SK-N-SH treated with all-trans-retinoic acid at 6 μM for 48 hours (cell line): Measurements from ENCODE around the gene CALCOCO2.
"Not testable (repeated sequence)": the region's sequence is repeated elsewhere in the genome, so short reads cannot be mapped to it uniquely, and the experiment has no call there.

Source experiments
- ATAC-seq: fragments of 200-7000 bp; cut with Tn5 transposase; 3 replicates; pipeline ENCODE4 v1.9.1; 2020; ENCODE audit warnings: mild to moderate bottlenecking, moderate library complexity
- ARNTL ChIP-seq: fragments of 450-650 bp; formaldehyde crosslinking; IDR thresholded peaks from 2 replicates; pipeline ENCODE4 v1.5.0; 2020; ENCODE audit warnings: low read depth, mild to moderate bottlenecking, moderate library complexity, borderline replicate concordance
- CSDC2 ChIP-seq: fragments of 250-450 bp; sonication (Bioruptor Pico); IDR thresholded peaks from 2 replicates; pipeline ENCODE4 v1.5.0; 2020; ENCODE audit warnings: mild to moderate bottlenecking, moderate library complexity
- ESRRG ChIP-seq: fragments of 250-450 bp; sonication (Bioruptor Pico); IDR thresholded peaks from 2 replicates; pipeline ENCODE4 v1.6.1; 2021; ENCODE audit warnings: mild to moderate bottlenecking
- GLIS3 ChIP-seq: fragments of 250-450 bp; sonication (Bioruptor Pico); IDR thresholded peaks from 2 replicates; pipeline ENCODE4 v1.5.0; 2020; ENCODE audit warnings: mild to moderate bottlenecking, moderate library complexity
- ISL1 ChIP-seq: fragments of 250-450 bp; sonication (Bioruptor Pico); IDR thresholded peaks from 2 replicates; pipeline ENCODE4 v2.1.2; 2022; ENCODE audit warnings: mild to moderate bottlenecking, moderate library complexity
- OSR1 ChIP-seq: fragments of 250-450 bp; sonication (Bioruptor Pico); IDR thresholded peaks from 2 replicates; pipeline ENCODE4 v1.8.0; 2022; ENCODE audit warnings: moderate library complexity, mild to moderate bottlenecking, inconsistent platforms
- RARB ChIP-seq: fragments of 250-450 bp; sonication (Bioruptor Pico); IDR thresholded peaks from 2 replicates; pipeline ENCODE4 v1.8.0; 2021; ENCODE audit warnings: mild to moderate bottlenecking, moderate library complexity
- SNAI2 ChIP-seq: fragments of 250-450 bp; sonication (Bioruptor Pico); IDR thresholded peaks from 2 replicates; pipeline ENCODE4 v1.5.0; 2020; ENCODE audit warnings: mild to moderate bottlenecking, moderate library complexity
- TCF4 ChIP-seq: fragments of 250-450 bp; sonication (Bioruptor Pico); IDR thresholded peaks from 2 replicates; pipeline ENCODE4 v1.8.0; 2021; ENCODE audit warnings: mild to moderate bottlenecking, moderate library complexity, borderline replicate concordance
- TOX ChIP-seq: fragments of 250-450 bp; sonication (Bioruptor Pico); IDR thresholded peaks from 2 replicates; pipeline ENCODE4 v1.8.0; 2021; ENCODE audit warnings: mild to moderate bottlenecking, moderate library complexity, borderline replicate concordance
- ZC3H10 ChIP-seq: fragments of 250-450 bp; sonication (Bioruptor Pico); IDR thresholded peaks from 2 replicates; pipeline ENCODE4 v1.5.1; 2021; ENCODE audit warnings: mild to moderate bottlenecking, moderate library complexity
- ZFP3 ChIP-seq: fragments of 250-450 bp; sonication (Bioruptor Pico); IDR thresholded peaks from 2 replicates; pipeline ENCODE4 v1.5.0; 2020; ENCODE audit warnings: mild to moderate bottlenecking, moderate library complexity
- ZFP30 ChIP-seq: fragments of 450-650 bp; formaldehyde crosslinking; IDR thresholded peaks from 2 replicates; pipeline ENCODE4 v1.5.0; 2022; ENCODE audit warnings: mild to moderate bottlenecking, moderate library complexity
- ZNF565 ChIP-seq: fragments of 450-650 bp; formaldehyde crosslinking; conservative IDR thresholded peaks from 2 replicates; pipeline ENCODE4 v1.5.0; 2020; ENCODE audit warnings: low read depth, mild to moderate bottlenecking, moderate library complexity
- ZNF70 ChIP-seq: fragments of 450-650 bp; formaldehyde crosslinking; IDR thresholded peaks from 2 replicates; pipeline ENCODE4 v1.5.0; 2020; ENCODE audit warnings: mild to moderate bottlenecking, moderate library complexity
- ZNF8 ChIP-seq: fragments of 450-650 bp; formaldehyde crosslinking; IDR thresholded peaks from 2 replicates; pipeline ENCODE4 v1.5.0; 2020; ENCODE audit warnings: mild to moderate bottlenecking, moderate library complexity
- TF ChIP-seq, protein P1 (sequence below): fragments of 250-450 bp; sonication (Bioruptor Pico); IDR thresholded peaks from 2 replicates; pipeline ENCODE4 v1.5.1; 2021; ENCODE audit warnings: mild to moderate bottlenecking, moderate library complexity
- TF ChIP-seq, protein P2 (sequence below): fragments of 250-450 bp; sonication (Bioruptor Pico); IDR thresholded peaks from 2 replicates; pipeline ENCODE4 v1.5.1; 2020; ENCODE audit warnings: low read depth, mild to moderate bottlenecking, moderate library complexity
- TF ChIP-seq, protein P3 (sequence below): fragments of 250-450 bp; sonication (Bioruptor Pico); IDR thresholded peaks from 2 replicates; pipeline ENCODE4 v1.5.0; 2020; ENCODE audit warnings: mild to moderate bottlenecking, moderate library complexity
- TF ChIP-seq, protein P4 (sequence below): fragments of 250-450 bp; sonication (Bioruptor Pico); IDR thresholded peaks from 2 replicates; pipeline ENCODE4 v1.8.0; 2021; ENCODE audit warnings: low read depth, mild to moderate bottlenecking, moderate library complexity, borderline replicate concordance
- TF ChIP-seq, protein P5 (sequence below): fragments of 250-450 bp; sonication (Bioruptor Pico); IDR thresholded peaks from 2 replicates; pipeline ENCODE4 v1.8.0; 2020; ENCODE audit warnings: mild to moderate bottlenecking, moderate library complexity, borderline replicate concordance

Gene CALCOCO2

DNA sequence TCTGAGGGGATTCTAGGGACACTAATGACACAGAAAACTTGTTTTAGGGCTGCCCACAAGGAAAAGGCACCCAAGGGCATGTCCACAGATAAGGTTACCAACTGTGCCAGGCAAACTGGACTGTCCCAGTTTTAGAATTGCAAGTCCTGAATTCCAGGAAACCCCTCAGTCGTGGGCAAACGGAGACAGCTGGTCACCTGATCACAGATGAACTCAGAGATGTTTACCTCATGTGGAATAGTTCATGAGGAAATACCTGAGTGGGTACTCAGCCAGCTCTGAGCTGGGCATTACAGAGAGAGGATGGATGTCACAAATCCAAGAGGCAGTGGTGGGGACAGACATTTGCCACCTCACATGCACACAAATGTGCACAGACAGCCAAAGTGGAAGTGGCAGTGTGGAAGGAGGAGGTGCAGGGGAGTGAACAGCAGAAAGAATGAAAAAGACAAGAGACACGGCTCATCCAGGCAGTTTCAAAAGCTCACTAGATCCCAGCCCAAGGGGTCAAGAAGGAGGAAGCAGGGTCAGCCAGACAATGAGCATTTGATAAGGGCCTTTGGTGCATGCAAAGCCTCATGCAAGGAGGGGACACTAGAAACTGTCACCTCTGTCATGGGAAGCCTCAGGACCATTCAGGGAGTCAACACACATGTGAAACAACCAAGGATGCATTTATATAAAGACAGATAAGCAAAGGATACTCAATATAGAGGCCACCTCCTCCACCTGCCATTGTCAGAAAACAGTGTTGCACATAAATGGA, 38.6 kb upstream of the CALCOCO2 start:
- ATAC-seq = no peak; the same call in 2 of the 3 replicates
- TF ChIP-seq OSR1 (CRISPR knock-in tag) = no peak
- TF ChIP-seq, protein P1, sequence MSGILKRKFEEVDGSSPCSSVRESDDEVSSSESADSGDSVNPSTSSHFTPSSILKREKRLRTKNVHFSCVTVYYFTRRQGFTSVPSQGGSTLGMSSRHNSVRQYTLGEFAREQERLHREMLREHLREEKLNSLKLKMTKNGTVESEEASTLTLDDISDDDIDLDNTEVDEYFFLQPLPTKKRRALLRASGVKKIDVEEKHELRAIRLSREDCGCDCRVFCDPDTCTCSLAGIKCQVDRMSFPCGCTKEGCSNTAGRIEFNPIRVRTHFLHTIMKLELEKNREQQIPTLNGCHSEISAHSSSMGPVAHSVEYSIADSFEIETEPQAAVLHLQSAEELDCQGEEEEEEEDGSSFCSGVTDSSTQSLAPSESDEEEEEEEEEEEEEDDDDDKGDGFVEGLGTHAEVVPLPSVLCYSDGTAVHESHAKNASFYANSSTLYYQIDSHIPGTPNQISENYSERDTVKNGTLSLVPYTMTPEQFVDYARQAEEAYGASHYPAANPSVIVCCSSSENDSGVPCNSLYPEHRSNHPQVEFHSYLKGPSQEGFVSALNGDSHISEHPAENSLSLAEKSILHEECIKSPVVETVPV (CRISPR knock-in tag) = no peak
- TF ChIP-seq ARNTL = no peak

DNA sequence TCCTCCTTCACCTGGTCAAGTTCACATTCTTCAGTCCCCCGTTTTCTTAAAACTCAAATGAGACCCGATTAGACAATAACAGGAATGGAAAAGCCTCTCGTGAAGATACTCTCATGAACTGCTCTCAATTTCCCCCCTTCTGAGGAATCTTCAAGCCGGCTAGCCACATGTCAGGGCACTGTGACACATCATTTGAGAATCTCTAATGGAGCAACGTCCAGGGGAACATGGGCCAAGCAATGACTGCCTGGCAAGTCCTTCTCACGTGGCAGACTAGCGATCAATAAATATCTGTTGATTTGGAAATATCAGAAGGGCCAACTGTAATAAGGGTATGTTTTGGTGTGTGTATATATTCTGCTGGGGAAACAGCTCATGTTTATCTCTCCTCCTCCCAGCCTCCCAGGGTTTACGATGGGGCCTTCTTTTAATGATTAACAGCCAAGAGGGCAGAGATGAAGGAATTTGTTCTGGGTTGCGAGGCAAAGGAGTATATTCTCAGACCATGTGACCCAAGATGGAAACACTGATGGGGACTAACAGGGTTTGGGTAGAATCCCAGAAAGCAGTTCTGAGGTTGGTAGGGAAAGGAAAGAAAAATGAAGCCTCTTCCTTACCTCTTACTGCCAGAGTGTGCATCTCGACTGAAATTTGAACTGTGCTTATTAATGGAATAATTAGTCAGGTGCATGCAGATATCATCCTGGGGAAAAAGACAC, 35.2 kb upstream of the CALCOCO2 start:
- ATAC-seq = peak; percentile 69
- TF ChIP-seq ZNF565 (CRISPR knock-in tag) (no peak), GLIS3 (CRISPR knock-in tag) (no peak), ISL1 (CRISPR knock-in tag) (no peak), ZNF70 (CRISPR knock-in tag) (no peak), ZFP3 (CRISPR knock-in tag) (no peak), ZFP30 (CRISPR knock-in tag) (no peak), TCF4 (CRISPR knock-in tag) (no peak), TOX (no peak), ARNTL (no peak), OSR1 (CRISPR knock-in tag) (no peak), CSDC2 (CRISPR knock-in tag) (no peak), SNAI2 (CRISPR knock-in tag) (no peak), ZC3H10 (no peak)
- TF ChIP-seq, protein P2, sequence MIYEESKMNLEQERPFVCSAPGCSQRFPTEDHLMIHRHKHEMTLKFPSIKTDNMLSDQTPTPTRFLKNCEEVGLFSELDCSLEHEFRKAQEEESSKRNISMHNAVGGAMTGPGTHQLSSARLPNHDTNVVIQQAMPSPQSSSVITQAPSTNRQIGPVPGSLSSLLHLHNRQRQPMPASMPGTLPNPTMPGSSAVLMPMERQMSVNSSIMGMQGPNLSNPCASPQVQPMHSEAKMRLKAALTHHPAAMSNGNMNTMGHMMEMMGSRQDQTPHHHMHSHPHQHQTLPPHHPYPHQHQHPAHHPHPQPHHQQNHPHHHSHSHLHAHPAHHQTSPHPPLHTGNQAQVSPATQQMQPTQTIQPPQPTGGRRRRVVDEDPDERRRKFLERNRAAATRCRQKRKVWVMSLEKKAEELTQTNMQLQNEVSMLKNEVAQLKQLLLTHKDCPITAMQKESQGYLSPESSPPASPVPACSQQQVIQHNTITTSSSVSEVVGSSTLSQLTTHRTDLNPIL (CRISPR knock-in tag) = no peak
- TF ChIP-seq, protein P3, sequence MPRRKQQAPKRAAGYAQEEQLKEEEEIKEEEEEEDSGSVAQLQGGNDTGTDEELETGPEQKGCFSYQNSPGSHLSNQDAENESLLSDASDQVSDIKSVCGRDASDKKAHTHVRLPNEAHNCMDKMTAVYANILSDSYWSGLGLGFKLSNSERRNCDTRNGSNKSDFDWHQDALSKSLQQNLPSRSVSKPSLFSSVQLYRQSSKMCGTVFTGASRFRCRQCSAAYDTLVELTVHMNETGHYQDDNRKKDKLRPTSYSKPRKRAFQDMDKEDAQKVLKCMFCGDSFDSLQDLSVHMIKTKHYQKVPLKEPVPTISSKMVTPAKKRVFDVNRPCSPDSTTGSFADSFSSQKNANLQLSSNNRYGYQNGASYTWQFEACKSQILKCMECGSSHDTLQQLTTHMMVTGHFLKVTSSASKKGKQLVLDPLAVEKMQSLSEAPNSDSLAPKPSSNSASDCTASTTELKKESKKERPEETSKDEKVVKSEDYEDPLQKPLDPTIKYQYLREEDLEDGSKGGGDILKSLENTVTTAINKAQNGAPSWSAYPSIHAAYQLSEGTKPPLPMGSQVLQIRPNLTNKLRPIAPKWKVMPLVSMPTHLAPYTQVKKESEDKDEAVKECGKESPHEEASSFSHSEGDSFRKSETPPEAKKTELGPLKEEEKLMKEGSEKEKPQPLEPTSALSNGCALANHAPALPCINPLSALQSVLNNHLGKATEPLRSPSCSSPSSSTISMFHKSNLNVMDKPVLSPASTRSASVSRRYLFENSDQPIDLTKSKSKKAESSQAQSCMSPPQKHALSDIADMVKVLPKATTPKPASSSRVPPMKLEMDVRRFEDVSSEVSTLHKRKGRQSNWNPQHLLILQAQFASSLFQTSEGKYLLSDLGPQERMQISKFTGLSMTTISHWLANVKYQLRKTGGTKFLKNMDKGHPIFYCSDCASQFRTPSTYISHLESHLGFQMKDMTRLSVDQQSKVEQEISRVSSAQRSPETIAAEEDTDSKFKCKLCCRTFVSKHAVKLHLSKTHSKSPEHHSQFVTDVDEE (CRISPR knock-in tag) = no peak
- TF ChIP-seq, protein P4, sequence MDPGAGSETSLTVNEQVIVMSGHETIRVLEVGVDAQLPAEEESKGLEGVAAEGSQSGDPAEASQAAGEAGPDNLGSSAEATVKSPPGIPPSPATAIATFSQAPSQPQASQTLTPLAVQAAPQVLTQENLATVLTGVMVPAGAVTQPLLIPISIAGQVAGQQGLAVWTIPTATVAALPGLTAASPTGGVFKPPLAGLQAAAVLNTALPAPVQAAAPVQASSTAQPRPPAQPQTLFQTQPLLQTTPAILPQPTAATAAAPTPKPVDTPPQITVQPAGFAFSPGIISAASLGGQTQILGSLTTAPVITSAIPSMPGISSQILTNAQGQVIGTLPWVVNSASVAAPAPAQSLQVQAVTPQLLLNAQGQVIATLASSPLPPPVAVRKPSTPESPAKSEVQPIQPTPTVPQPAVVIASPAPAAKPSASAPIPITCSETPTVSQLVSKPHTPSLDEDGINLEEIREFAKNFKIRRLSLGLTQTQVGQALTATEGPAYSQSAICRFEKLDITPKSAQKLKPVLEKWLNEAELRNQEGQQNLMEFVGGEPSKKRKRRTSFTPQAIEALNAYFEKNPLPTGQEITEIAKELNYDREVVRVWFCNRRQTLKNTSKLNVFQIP (CRISPR knock-in tag) = no peak

DNA sequence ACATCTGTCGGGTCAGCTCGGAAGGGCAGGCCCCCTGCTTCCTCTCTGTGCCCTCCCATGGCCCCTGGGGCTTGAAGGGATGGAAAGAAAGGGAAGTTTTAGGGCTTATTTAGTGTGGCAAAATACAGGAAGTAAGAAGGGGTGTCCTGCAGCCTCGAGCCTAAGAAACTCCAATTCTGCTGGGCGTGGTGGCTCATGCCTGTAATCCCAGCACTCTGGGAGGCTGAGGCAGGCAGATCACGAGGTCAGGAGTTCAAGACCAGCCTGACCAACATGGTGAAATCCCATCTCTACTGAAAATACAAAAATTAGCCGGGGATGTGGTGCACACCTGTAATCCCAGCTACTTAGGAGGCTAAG, 34.7 kb upstream of the CALCOCO2 start:
- not testable (repeated sequence) for ATAC-seq

DNA sequence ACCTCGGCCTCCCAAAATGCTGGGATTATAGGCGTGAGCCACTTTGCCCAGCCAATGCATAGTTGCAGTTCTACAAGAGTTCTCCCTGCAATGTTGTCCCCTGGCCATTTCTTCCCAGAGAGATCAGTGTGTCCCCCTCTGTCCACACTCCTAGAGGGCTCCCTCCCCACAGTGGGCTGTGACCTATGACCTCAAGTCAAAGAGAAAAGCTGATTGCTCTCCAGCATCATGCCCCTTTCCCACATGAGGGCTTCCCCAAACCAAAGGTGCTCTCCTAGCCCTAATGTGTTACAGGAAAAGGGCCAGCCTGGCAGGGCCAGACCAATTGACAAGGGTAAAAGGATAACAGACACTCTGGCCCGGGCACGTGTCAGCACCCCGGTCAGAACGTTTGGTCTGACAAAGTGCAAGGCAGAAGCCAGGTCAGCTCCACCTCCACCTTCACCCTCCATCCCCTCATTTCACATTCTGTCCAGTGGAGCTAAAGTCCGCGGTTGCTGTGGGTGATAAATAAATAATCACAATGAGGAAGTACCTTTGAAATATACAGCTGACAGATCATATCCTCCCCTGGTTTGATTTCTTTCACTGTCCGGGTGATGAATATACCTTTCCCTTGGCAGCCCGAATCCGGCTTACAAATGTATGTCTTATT, 31.6 kb upstream of the CALCOCO2 start:
- no peak for ATAC-seq
- TF ChIP-seq ESRRG (CRISPR knock-in tag) (no peak), ZNF565 (CRISPR knock-in tag) (no peak), ZNF8 (CRISPR knock-in tag) (no peak), SNAI2 (CRISPR knock-in tag) (no peak), RARB (CRISPR knock-in tag) (no peak), GLIS3 (CRISPR knock-in tag) (no peak)
- TF ChIP-seq, protein P2 (CRISPR knock-in tag) = no peak
- TF ChIP-seq, protein P5, sequence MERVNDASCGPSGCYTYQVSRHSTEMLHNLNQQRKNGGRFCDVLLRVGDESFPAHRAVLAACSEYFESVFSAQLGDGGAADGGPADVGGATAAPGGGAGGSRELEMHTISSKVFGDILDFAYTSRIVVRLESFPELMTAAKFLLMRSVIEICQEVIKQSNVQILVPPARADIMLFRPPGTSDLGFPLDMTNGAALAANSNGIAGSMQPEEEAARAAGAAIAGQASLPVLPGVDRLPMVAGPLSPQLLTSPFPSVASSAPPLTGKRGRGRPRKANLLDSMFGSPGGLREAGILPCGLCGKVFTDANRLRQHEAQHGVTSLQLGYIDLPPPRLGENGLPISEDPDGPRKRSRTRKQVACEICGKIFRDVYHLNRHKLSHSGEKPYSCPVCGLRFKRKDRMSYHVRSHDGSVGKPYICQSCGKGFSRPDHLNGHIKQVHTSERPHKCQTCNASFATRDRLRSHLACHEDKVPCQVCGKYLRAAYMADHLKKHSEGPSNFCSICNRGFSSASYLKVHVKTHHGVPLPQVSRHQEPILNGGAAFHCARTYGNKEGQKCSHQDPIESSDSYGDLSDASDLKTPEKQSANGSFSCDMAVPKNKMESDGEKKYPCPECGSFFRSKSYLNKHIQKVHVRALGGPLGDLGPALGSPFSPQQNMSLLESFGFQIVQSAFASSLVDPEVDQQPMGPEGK (CRISPR knock-in tag) = no peak
